OCI-LY3 (cell line): ENCODE results near the gene LDB2.

Experiments
- EZH2phosphoT487 ChIP-seq: fragments of 200-600 bp; shearing (Covaris generic); IDR thresholded peaks from 2 replicates; pipeline ENCODE4 v1.6.1; 2018; ENCODE audit warnings: antibody characterized with exemption, mixed run types, low read depth
- TF ChIP-seq, protein P1 (sequence below): fragments of 200-600, 300-600 bp; sonication (generic); IDR thresholded peaks from 2 replicates; pipeline ENCODE4 v1.5.1; 2014; ENCODE audit warnings: antibody characterized with exemption, low read length, low read depth

DNA sequence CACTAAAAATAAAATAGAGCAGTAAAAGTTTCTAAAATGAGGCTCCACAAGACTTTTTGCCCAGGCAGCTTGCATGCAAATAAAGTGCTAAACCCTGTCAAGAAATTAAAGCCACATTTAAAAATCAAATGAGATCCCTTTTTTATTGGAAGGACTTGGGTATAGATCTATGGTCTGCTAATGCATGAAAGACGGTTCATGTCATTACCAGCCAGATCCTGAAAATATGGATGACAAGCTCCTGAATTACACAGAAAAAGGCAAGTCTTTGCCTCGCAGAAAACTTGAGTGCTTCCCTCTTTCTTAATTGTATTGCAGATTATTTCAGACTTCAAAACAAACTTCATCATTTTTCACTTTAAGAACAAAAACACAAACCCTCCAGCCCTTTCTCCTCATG is 169.6 kb downstream of the LDB2 start:
- TF ChIP-seq, protein P1, sequence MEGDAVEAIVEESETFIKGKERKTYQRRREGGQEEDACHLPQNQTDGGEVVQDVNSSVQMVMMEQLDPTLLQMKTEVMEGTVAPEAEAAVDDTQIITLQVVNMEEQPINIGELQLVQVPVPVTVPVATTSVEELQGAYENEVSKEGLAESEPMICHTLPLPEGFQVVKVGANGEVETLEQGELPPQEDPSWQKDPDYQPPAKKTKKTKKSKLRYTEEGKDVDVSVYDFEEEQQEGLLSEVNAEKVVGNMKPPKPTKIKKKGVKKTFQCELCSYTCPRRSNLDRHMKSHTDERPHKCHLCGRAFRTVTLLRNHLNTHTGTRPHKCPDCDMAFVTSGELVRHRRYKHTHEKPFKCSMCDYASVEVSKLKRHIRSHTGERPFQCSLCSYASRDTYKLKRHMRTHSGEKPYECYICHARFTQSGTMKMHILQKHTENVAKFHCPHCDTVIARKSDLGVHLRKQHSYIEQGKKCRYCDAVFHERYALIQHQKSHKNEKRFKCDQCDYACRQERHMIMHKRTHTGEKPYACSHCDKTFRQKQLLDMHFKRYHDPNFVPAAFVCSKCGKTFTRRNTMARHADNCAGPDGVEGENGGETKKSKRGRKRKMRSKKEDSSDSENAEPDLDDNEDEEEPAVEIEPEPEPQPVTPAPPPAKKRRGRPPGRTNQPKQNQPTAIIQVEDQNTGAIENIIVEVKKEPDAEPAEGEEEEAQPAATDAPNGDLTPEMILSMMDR, result no peak
- TF ChIP-seq EZH2phosphoT487, result no peak
